H1 (cell line): Measurements from ENCODE around the gene THOP1. TPM values are rescaled to one million over a fixed set of nuclear protein-coding genes. Genes with fewer than 3 reads are reported as not detected.

Source experiments
- CTCF ChIA-PET: fragments of 300-600 bp; sonication (Branson Sonifier 250); formaldehyde crosslinking; loops from one replicate; lab custom pipeline; 2021; ENCODE audit not compliant: partially characterized antibody; lab: Charles Lee
- POLR2A ChIA-PET: fragments of 300-600 bp; sonication (Branson Sonifier 250); formaldehyde crosslinking; loops from one replicate; lab custom pipeline; 2021; ENCODE audit warnings: inconsistent platforms; ENCODE audit not compliant: partially characterized antibody; lab: Charles Lee
- DNase-seq, 2 experiments: peaks; one replicate each; pipeline versions ENCODE4 v3.0.0 to v3.0.0-alpha.2; 2010 to 2022; ENCODE audit warnings: low spot score in 2 of 2, low read depth in 1 of 2, mixed read lengths in 1 of 2
- FAIRE-seq: peaks from 2 replicates; lab custom pipeline; 2011; peaks lifted over from hg19 to GRCh38; lab: Jason Lieb, UNC
- H2AFZ ChIP-seq: 2 replicates; pipeline ENCODE4 v1.8.1; 2012; ENCODE audit warnings: low read length, inconsistent platforms
- H2AK5ac ChIP-seq: 2 replicates; pipeline ENCODE4 v1.6.1; 2013; ENCODE audit warnings: low read depth, low read length
- H2BK120ac ChIP-seq: replicated peaks from 2 replicates; pipeline ENCODE3; 2013; ENCODE audit warnings: low read depth, low read length, inconsistent platforms
- H2BK12ac ChIP-seq: 2 replicates; pipeline ENCODE4 v1.6.1; 2013; ENCODE audit warnings: low read depth, low read length
- H2BK15ac ChIP-seq: 2 replicates; pipeline ENCODE4 v1.6.1; 2013; ENCODE audit warnings: low read length
- H2BK20ac ChIP-seq: 2 replicates; pipeline ENCODE4 v1.6.1; 2013; ENCODE audit warnings: low read length
- H2BK5ac ChIP-seq: 2 replicates; pipeline ENCODE4 v1.6.1; 2013; ENCODE audit warnings: low read depth, low read length
- H3K14ac ChIP-seq: 2 replicates; pipeline ENCODE4 v1.6.1; 2013; ENCODE audit warnings: inconsistent platforms; ENCODE audit not compliant: insufficient read length
- H3K18ac ChIP-seq: 2 replicates; pipeline ENCODE4 v1.6.1; 2013; ENCODE audit warnings: low read length; ENCODE audit errors: extremely low read depth
- H3K23ac ChIP-seq: 2 replicates; pipeline ENCODE4 v1.6.1; 2013; ENCODE audit warnings: inconsistent platforms; ENCODE audit not compliant: insufficient read length
- H3K23me2 ChIP-seq: 2 replicates; pipeline ENCODE4 v1.6.1; 2013; ENCODE audit warnings: low read depth, low read length
- H3K27ac ChIP-seq: 2 replicates; pipeline ENCODE4 v1.6.1; 2011; ENCODE audit warnings: low read depth, low read length, inconsistent platforms
- H3K27me3 ChIP-seq, 4 experiments: replicated peaks in 1 of 4; 1 replicate in 1 of 4; 2 replicates in 3 of 4; pipeline versions ENCODE4 v1.6.1 to v1.8.1; 2011 to 2013; ENCODE audit warnings: low read length in 3 of 4, mild to moderate bottlenecking in 3 of 4, inconsistent platforms in 2 of 4, mixed read lengths in 2 of 4, moderate library complexity in 1 of 4; ENCODE audit not compliant: control insufficient read depth in 3 of 4, insufficient read depth in 3 of 4; ENCODE audit errors: extremely low read depth in 1 of 4
- H3K36me3 ChIP-seq, 4 experiments: 2 replicates each; pipeline versions ENCODE4 v1.6.1 to v1.8.1; 2011 to 2013; ENCODE audit warnings: mild to moderate bottlenecking in 4 of 4, low read length in 3 of 4, moderate library complexity in 2 of 4, control low read depth in 1 of 4, inconsistent platforms in 1 of 4; ENCODE audit not compliant: insufficient read depth in 4 of 4, control insufficient read depth in 2 of 4
- H3K4ac ChIP-seq: replicated peaks from 2 replicates; pipeline ENCODE3; 2013; ENCODE audit warnings: low read length, low read depth, mixed read lengths, inconsistent platforms; ENCODE audit not compliant: insufficient read length
- H3K4me1 ChIP-seq, 4 experiments: replicated peaks in 1 of 4; 1 replicate in 1 of 4; 2 replicates in 3 of 4; pipeline versions ENCODE4 v1.6.1 to v1.8.1; 2011 to 2013; ENCODE audit warnings: low read length in 3 of 4, inconsistent platforms in 2 of 4, mixed read lengths in 1 of 4; ENCODE audit not compliant: insufficient read depth in 4 of 4, control insufficient read depth in 3 of 4
- H3K4me2 ChIP-seq, 2 experiments: 2 replicates each; pipeline versions ENCODE4 v1.6.1 to v1.8.1; 2011 to 2013; ENCODE audit warnings: low read depth in 2 of 2, low read length in 2 of 2, control low read depth in 1 of 2, inconsistent platforms in 1 of 2, mild to moderate bottlenecking in 1 of 2; ENCODE audit not compliant: insufficient read depth in 1 of 2
- H3K4me3 ChIP-seq, 4 experiments: fragments of 200-600, 300-600 bp in 1 of 4; sonication (generic), shearing (Covaris generic), sonication (Bioruptor Twin) in 1 of 4; 2 replicates each; pipeline versions ENCODE4 v1.5.1 to v1.8.1; 2011 to 2016; ENCODE audit warnings: low read length in 4 of 4, low read depth in 3 of 4, control low read depth in 2 of 4, inconsistent platforms in 2 of 4, mild to moderate bottlenecking in 2 of 4, mixed read lengths in 1 of 4, moderate library complexity in 1 of 4; ENCODE audit not compliant: insufficient read depth in 2 of 4; ENCODE audit errors: extremely low read depth in 1 of 4
- H3K56ac ChIP-seq: replicated peaks from 2 replicates; pipeline ENCODE3; 2013; ENCODE audit warnings: low read depth, mild to moderate bottlenecking, mixed read lengths, low read length, inconsistent platforms; ENCODE audit not compliant: insufficient read length
- H3K79me1 ChIP-seq: 2 replicates; pipeline ENCODE4 v1.6.1; 2013; ENCODE audit warnings: low read depth, low read length, control low read depth
- H3K79me2 ChIP-seq, 2 experiments: 2 replicates each; pipeline versions ENCODE4 v1.6.1 to v1.8.1; 2012 to 2013; ENCODE audit warnings: low read length in 2 of 2, mild to moderate bottlenecking in 2 of 2, inconsistent platforms in 1 of 2; ENCODE audit not compliant: insufficient read depth in 2 of 2, control insufficient read depth in 1 of 2
- H3K9ac ChIP-seq, 4 experiments: replicated peaks in 1 of 4; 1 replicate in 1 of 4; 2 replicates in 3 of 4; pipeline versions ENCODE4 v1.6.1 to v1.8.1; 2011 to 2013; ENCODE audit warnings: low read depth in 3 of 4, low read length in 3 of 4, control low read depth in 2 of 4, mild to moderate bottlenecking in 2 of 4, moderate library complexity in 2 of 4, inconsistent platforms in 1 of 4; ENCODE audit errors: extremely low read depth in 1 of 4
- H3K9me3 ChIP-seq, 2 experiments: 2 replicates each; pipeline versions ENCODE4 v1.6.1 to v1.8.1; 2012 to 2013; ENCODE audit warnings: mild to moderate bottlenecking in 2 of 2, moderate library complexity in 2 of 2, control low read depth in 1 of 2, inconsistent platforms in 1 of 2, low read depth in 1 of 2, low read length in 1 of 2, mixed read lengths in 1 of 2; ENCODE audit not compliant: insufficient read depth in 2 of 2
- H4K20me1 ChIP-seq, 2 experiments: replicated peaks in 1 of 2; 2 replicates each; pipeline versions ENCODE3 to v1.8.1; 2011 to 2013; ENCODE audit warnings: inconsistent platforms in 2 of 2, low read length in 2 of 2, mild to moderate bottlenecking in 1 of 2; ENCODE audit not compliant: insufficient read depth in 2 of 2, control insufficient read depth in 1 of 2
- H4K5ac ChIP-seq: 2 replicates; pipeline ENCODE4 v1.6.1; 2013; ENCODE audit warnings: low read length, low read depth, mixed read lengths, inconsistent platforms; ENCODE audit not compliant: insufficient read length
- H4K8ac ChIP-seq: 2 replicates; pipeline ENCODE4 v1.8.0; 2013; ENCODE audit warnings: mild to moderate bottlenecking, moderate library complexity, low read length, inconsistent platforms; ENCODE audit not compliant: insufficient read depth; ENCODE audit errors: extremely low read depth
- H4K91ac ChIP-seq: replicated peaks from 2 replicates; pipeline ENCODE3; 2013; ENCODE audit warnings: low read length, mixed read lengths, inconsistent platforms; ENCODE audit not compliant: insufficient read length
- BCL11A ChIP-seq, 2 experiments: IDR thresholded peaks; one replicate each; pipeline ENCODE4 v1.6.1; 2011; ENCODE audit warnings: low read depth in 2 of 2, low read length in 2 of 2, mild to moderate bottlenecking in 2 of 2
- CBX8 ChIP-seq: fragments of 300-800, 300-1000 bp; sonication (generic); IDR thresholded peaks from 2 replicates; pipeline ENCODE4 v1.7.1; 2016; ENCODE audit warnings: low read depth, low read length, borderline replicate concordance
- HDAC6 ChIP-seq: IDR thresholded peaks from one replicate; pipeline ENCODE4 v1.7.1; 2012; ENCODE audit warnings: low read depth, mild to moderate bottlenecking, inconsistent platforms, low read length, moderate library complexity
- KDM1A ChIP-seq: fragments of 200-600, 300-600 bp; sonication (generic); IDR thresholded peaks from 2 replicates; pipeline ENCODE4 v1.7.1; 2016; ENCODE audit warnings: mild to moderate bottlenecking, low read length, borderline replicate concordance
- NRF1 ChIP-seq: IDR thresholded peaks from 2 replicates; pipeline ENCODE4 v1.6.1; 2011; ENCODE audit warnings: mild to moderate bottlenecking, low read depth, low read length, improper control_type of control experiment
- TAF7 ChIP-seq: optimal IDR thresholded peaks from 2 replicates; pipeline ENCODE3; 2011; ENCODE audit warnings: low read depth, mild to moderate bottlenecking, inconsistent platforms, low read length, moderate library complexity, borderline replicate concordance
- TEAD4 ChIP-seq: IDR thresholded peaks from 2 replicates; pipeline ENCODE4 v1.6.1; 2012; ENCODE audit warnings: low read depth, low read length, inconsistent platforms, mixed read lengths
- WGBS, 2 experiments: shearing (Covaris generic) in 1 of 2; methylation state at CpG; one replicate each; pipeline versions ENCODE4 v1.1.6 to v1.1.7; 2013 to 2015; ENCODE audit warnings: low lambda C conversion rate in 2 of 2, mixed read lengths in 2 of 2, inconsistent platforms in 1 of 2, low coverage in 1 of 2, missing lambda C conversion rate in 1 of 2; ENCODE audit not compliant: insufficient replicate concordance in 2 of 2, insufficient coverage in 1 of 2, insufficient read length in 1 of 2; ENCODE audit errors: extremely low coverage in 1 of 2, missing lambda C conversion rate in 1 of 2; 5-methylcytosine and 5-hydroxymethylcytosine counted together
- polyA plus RNA-seq, 7 experiments: library from polyadenylated mRNA; depleted of rRNA in 3 of 7; stranded (reverse) in 5 of 7; unstranded in 2 of 7; fragments of >200 nt in 5 of 7; fragments of 200-250 nt in 2 of 7; gene quantifications; 1 replicate in 5 of 7; 2 replicates in 1 of 7; 4 replicates in 1 of 7; pipeline versions ENCODE4 v1.2.1 to v1.2.3, GENCODE V29; 2011 to 2013; ENCODE audit warnings: missing spikeins in 2 of 7, mixed read lengths in 2 of 7
- total RNA-seq: library from RNA; stranded (reverse); fragmentation: NEBNext Ultra II Directional; extraction: Animal tissue kit (Norgen Biotek cat#: 25700); gene quantifications from 2 replicates; pipeline ENCODE4 v1.2.1, GENCODE V29; 2021

The THOP1 gene
- total and polyA plus RNA-seq, 2 of the 8 experiments (the other 6 are each of a cell fraction or from before 2014, with no cell fraction given), result 136 to 159 TPM

DNA sequence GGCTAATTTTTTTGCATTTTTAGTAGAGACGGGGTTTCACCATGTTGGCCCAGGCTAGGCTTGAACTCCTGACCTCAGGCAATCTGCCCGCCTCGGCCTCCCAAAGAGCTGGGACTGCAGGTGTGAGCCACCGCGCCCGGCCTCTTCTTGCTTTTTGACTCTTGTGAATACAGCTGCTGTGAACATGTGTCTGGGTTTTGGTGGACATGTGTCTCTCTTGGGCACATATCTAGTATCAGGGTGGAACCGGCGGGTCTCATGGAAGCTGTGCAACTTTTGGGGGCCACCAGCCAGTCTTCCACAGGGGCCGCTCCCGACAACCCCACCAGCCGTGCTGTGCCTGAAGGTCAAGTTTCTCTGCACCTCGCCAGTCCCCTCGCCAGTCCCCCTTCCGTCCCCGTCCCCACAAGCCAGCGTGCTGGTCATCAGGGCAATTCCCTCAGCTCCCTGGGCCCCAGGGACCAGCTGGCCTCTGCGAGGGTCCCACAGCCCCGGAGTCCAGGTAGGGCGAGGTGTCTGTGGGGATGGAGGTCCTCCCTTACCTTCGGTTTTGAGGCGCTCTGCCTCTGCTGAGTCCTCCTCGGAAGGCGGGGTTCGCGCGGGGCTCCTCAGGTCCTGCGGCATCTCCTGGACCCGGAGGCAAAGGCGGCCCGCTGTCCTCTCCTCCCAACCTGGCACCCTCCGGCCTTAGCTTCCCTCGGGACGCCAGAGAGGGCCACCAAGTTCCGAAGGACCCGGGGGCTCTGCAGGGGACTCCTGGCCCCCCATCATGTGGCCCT is 18.5 kb upstream of the THOP1 start:
- H3K79me2 ChIP-seq, result peaks cover 3 to 32% of the 10 kb centered on the region in 2 experiments; a peak in 3 of 4 replicates
- TF ChIP-seq TAF7 (no peak), TEAD4 (no peak), BCL11A (IDR thresholded peaks at IDR 0.05; ENCODE audit: low read depth in 2 of 2, low read length in 2 of 2) (no peak), HDAC6 (no peak), NRF1 (no peak), KDM1A (no peak), CBX8 (no peak)
- TF ChIP-seq, all 59 proteins: peak for 0

More for the DNA sequence above, 18.5 kb upstream of the THOP1 start:
- H3K36me3 ChIP-seq, result peaks cover 13 to 47% (median 28%) of the 10 kb centered on the region in 4 experiments; a peak in 7 of 8 replicates
- H4K5ac ChIP-seq, result no peak overlapping the region
- H3K4ac ChIP-seq, result no peak overlapping the region
- H3K79me1 ChIP-seq, result peaks cover 9% of the 10 kb centered on the region; the same call in 1 of the 2 replicates
- no peak overlapping the region for H3K4me2 ChIP-seq
- ChIA-PET POLR2A (interaction anchor here (0.8 kb wide), 1 partner anchor 9 kb away, joined by 5 read pairs; no protein-coding TSS in a partner anchor), CTCF (interaction anchor here (0.5 to 0.7 kb wide), 3 partner anchors 17 to 958 kb away, joined by 3 read pairs; no protein-coding TSS in a partner anchor)
- no peaks in the 10 kb centered on the region for H3K9me3 ChIP-seq
- no peaks in the 10 kb centered on the region for H3K4me1 ChIP-seq
- no peak overlapping the region for H2BK5ac ChIP-seq
- H2BK20ac ChIP-seq, result no peak overlapping the region
- H4K91ac ChIP-seq, result no peak overlapping the region
- H3K27me3 ChIP-seq, result no peaks in the 10 kb centered on the region
- no peak overlapping the region for H2BK15ac ChIP-seq
- H2BK120ac ChIP-seq, result no peak overlapping the region
- no peak overlapping the region for H3K27ac ChIP-seq
- H3K56ac ChIP-seq, result no peak overlapping the region
- peaks cover 16 to 23% of the 10 kb centered on the region in 2 experiments for H4K20me1 ChIP-seq
- no peak overlapping the region for H3K9ac ChIP-seq
- H4K8ac ChIP-seq, result peak overlapping the region; percentile 68; the same call in 1 of the 2 replicates
- no peak overlapping the region for H3K14ac ChIP-seq
- H3K23me2 ChIP-seq, result no peaks in the 10 kb centered on the region
- H3K4me3 ChIP-seq, result no peak overlapping the region
- H3K18ac ChIP-seq, result no peak overlapping the region
- H2AK5ac ChIP-seq, result no peak overlapping the region
- H3K23ac ChIP-seq, result no peak overlapping the region
- WGBS, 2 experiments, result 90% methylated on average over 34 of the region's 35 CpGs; no CpG with 5 or more reads in 1 of the 2 experiments
- no peak overlapping the region for H2AFZ ChIP-seq
- FAIRE-seq (no peak), DNase-seq (no peak)
- no peak overlapping the region for H2BK12ac ChIP-seq
